GM23338 (cell line): ENCODE measurements around the gene SMIM9. TPM values are rescaled to one million over a fixed set of nuclear protein-coding genes. Genes with fewer than 3 reads are reported as not detected.

ENCODE experiments used
- ATAC-seq: fragments of 200-7000 bp; cut with Tn5 transposase; 3 replicates; pipeline ENCODE4 v1.9.1; 2020
- DNase-seq: peaks from one replicate; pipeline ENCODE4 v3.0.0-alpha.2; 2015; ENCODE audit warnings: low spot score
- H2AFZ ChIP-seq: fragments of 200-600 bp; sonication (generic); 2 replicates; pipeline ENCODE4 v1.8.0; 2016; ENCODE audit warnings: antibody characterized with exemption, mild to moderate bottlenecking, moderate library complexity
- H3F3A ChIP-seq: fragments of 200-600 bp; sonication (generic); replicated peaks from 2 replicates; pipeline ENCODE4 v1.8.0; 2017; ENCODE audit warnings: antibody characterized with exemption, mixed run types, low read depth
- H3K27ac ChIP-seq: fragments of 200-600 bp; sonication (generic); 2 replicates; pipeline ENCODE4 v1.6.1; 2016; ENCODE audit warnings: low read depth
- H3K27me3 ChIP-seq: fragments of 200-600 bp; sonication (generic); 2 replicates; pipeline ENCODE4 v1.8.0; 2016; ENCODE audit warnings: mild to moderate bottlenecking, mixed run types, moderate library complexity; ENCODE audit not compliant: insufficient read depth
- H3K36me3 ChIP-seq: fragments of 200-600 bp; sonication (generic); 2 replicates; pipeline ENCODE4 v1.8.0; 2016; ENCODE audit warnings: mild to moderate bottlenecking; ENCODE audit not compliant: insufficient read depth
- H3K4me1 ChIP-seq: fragments of 200-600 bp; sonication (generic); 2 replicates; pipeline ENCODE4 v1.8.0; 2016; ENCODE audit warnings: mild to moderate bottlenecking, moderate library complexity; ENCODE audit not compliant: insufficient read depth
- H3K4me2 ChIP-seq: fragments of 200-600 bp; sonication (generic); 2 replicates; pipeline ENCODE4 v1.7.1; 2017; ENCODE audit warnings: mixed run types
- H3K4me3 ChIP-seq: fragments of 200-600 bp; sonication (generic); 2 replicates; pipeline ENCODE4 v1.6.1; 2016; ENCODE audit warnings: mixed run types
- H3K79me2 ChIP-seq: fragments of 200-600 bp; sonication (generic); replicated peaks from 2 replicates; pipeline ENCODE4 v1.8.0; 2017; ENCODE audit warnings: mild to moderate bottlenecking; ENCODE audit not compliant: insufficient read depth
- H3K9me2 ChIP-seq: fragments of 200-600 bp; sonication (generic); 2 replicates; pipeline ENCODE4 v1.8.0; 2017; ENCODE audit not compliant: insufficient read depth
- H4K20me1 ChIP-seq: fragments of 200-600 bp; sonication (generic); replicated peaks from 2 replicates; pipeline ENCODE4 v1.8.0; 2017; ENCODE audit warnings: mild to moderate bottlenecking; ENCODE audit not compliant: insufficient read depth
- H3K27ac Mint-ChIP-seq: 2 replicates; pipeline ENCODE4 v1.8.0; 2020; ENCODE audit warnings: inconsistent platforms, mild to moderate bottlenecking, moderate library complexity, mixed read lengths
- H3K27me3 Mint-ChIP-seq: 3 replicates; pipeline ENCODE4 v1.8.0; 2022; ENCODE audit warnings: low read depth, mild to moderate bottlenecking, moderate library complexity, mixed read lengths, inconsistent platforms; ENCODE audit not compliant: insufficient read depth, poor library complexity
- H3K36me3 Mint-ChIP-seq: 3 replicates; pipeline ENCODE4 v1.8.0; 2021; ENCODE audit warnings: low read depth, mild to moderate bottlenecking, inconsistent platforms, moderate library complexity, mixed read lengths
- H3K4me1 Mint-ChIP-seq: 3 replicates; pipeline ENCODE4 v1.8.0; 2020; ENCODE audit warnings: mild to moderate bottlenecking, inconsistent platforms, mixed read lengths
- H3K4me3 Mint-ChIP-seq: 3 replicates; pipeline ENCODE4 v1.8.0; 2021; ENCODE audit warnings: moderate library complexity, mild to moderate bottlenecking, inconsistent platforms, mixed read lengths
- H3K9me3 Mint-ChIP-seq: 3 replicates; pipeline ENCODE4 v1.8.0; 2020; ENCODE audit warnings: moderate library complexity, mild to moderate bottlenecking, inconsistent platforms, mixed read lengths
- CREB1 ChIP-seq: fragments of 250-450 bp; sonication (Bioruptor Pico); IDR thresholded peaks from 2 replicates; pipeline ENCODE4 v1.5.0; 2020; ENCODE audit warnings: low read depth, mild to moderate bottlenecking, moderate library complexity
- EZH2phosphoT487 ChIP-seq: fragments of 200-600 bp; sonication (generic); IDR thresholded peaks from one replicate; pipeline ENCODE4 v1.8.1; 2018; ENCODE audit warnings: antibody characterized with exemption; ENCODE audit not compliant: unreplicated experiment
- JUNB ChIP-seq: IDR thresholded peaks from one replicate; pipeline ENCODE4 v1.6.1; 2016; ENCODE audit warnings: antibody characterized with exemption; ENCODE audit not compliant: unreplicated experiment
- NANOG ChIP-seq: IDR thresholded peaks from 2 replicates; pipeline ENCODE4 v1.6.1; 2016; ENCODE audit warnings: antibody characterized with exemption, borderline replicate concordance
- POLR2AphosphoS5 ChIP-seq: IDR thresholded peaks from 2 replicates; pipeline ENCODE4 v1.6.1; 2016; ENCODE audit warnings: antibody characterized with exemption, low read depth
- STAT1 ChIP-seq: IDR thresholded peaks from one replicate; pipeline ENCODE4 v1.6.1; 2016; ENCODE audit warnings: antibody characterized with exemption; ENCODE audit not compliant: unreplicated experiment
- ZNF331 ChIP-seq: fragments of 250-450 bp; sonication (Bioruptor Pico); IDR thresholded peaks from 2 replicates; pipeline ENCODE4 v1.5.0; 2020; ENCODE audit warnings: low read depth, mild to moderate bottlenecking, moderate library complexity
- polyA plus RNA-seq: library from polyadenylated mRNA; unstranded; fragments of >200 nt; fragmentation: Nextera tagmentation; extraction: Ambion mirVana; gene quantifications from 2 replicates; pipeline ENCODE4 v1.2.1, GENCODE V29; 2016
- total RNA-seq: library from RNA; depleted of rRNA; stranded (reverse); fragments of >200 nt; shearing (Covaris generic); gene quantifications from 2 replicates; pipeline ENCODE4 v1.2.3, GENCODE V29; 2014
- TF ChIP-seq, protein P1 (sequence below): IDR thresholded peaks from one replicate; pipeline ENCODE4 v1.6.1; 2018; ENCODE audit warnings: antibody characterized with exemption; ENCODE audit not compliant: unreplicated experiment
- TF ChIP-seq, protein P2 (sequence below): IDR thresholded peaks from 2 replicates; pipeline ENCODE4 v1.6.1; 2016; ENCODE audit warnings: antibody characterized with exemption
- TF ChIP-seq, protein P3 (sequence below), 2 experiments: fragments of 200-600 bp in 1 of 2; sonication (generic) in 1 of 2; conservative IDR thresholded peaks; 2 replicates each; pipeline versions ENCODE4 v1.5.1 to v1.6.1; 2016 to 2017; ENCODE audit warnings: antibody characterized with exemption in 2 of 2, low read depth in 2 of 2, mild to moderate bottlenecking in 2 of 2, moderate library complexity in 1 of 2
- TF ChIP-seq, protein P4 (sequence below): fragments of 250-450 bp; sonication (Bioruptor Pico); IDR thresholded peaks from 2 replicates; pipeline ENCODE4 v1.5.0; 2020; ENCODE audit warnings: mild to moderate bottlenecking, moderate library complexity

The SMIM9 gene
- total and polyA plus RNA-seq, 2 experiments from 2014 or later: not detected

DNA sequence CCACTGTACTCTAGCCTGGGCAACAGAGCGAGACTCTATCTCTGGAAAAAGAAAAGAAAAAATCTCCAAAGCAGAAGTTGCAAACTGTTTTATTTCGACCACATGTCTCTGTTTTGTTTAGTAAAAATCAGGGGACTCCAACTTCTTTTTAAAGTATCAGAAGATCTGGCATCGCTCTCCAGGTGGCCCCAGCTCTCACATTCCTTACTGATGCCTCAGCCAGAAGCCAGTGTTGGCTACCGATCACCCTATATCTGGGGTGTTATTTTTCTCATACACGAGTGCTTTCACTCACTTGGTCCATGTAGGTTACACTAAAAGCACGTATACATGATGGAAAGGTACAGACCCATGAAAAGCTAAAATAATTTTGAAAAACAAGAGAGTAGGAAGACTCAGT is 37.5 kb downstream of the SMIM9 start (continued):
- TF ChIP-seq, protein P1, sequence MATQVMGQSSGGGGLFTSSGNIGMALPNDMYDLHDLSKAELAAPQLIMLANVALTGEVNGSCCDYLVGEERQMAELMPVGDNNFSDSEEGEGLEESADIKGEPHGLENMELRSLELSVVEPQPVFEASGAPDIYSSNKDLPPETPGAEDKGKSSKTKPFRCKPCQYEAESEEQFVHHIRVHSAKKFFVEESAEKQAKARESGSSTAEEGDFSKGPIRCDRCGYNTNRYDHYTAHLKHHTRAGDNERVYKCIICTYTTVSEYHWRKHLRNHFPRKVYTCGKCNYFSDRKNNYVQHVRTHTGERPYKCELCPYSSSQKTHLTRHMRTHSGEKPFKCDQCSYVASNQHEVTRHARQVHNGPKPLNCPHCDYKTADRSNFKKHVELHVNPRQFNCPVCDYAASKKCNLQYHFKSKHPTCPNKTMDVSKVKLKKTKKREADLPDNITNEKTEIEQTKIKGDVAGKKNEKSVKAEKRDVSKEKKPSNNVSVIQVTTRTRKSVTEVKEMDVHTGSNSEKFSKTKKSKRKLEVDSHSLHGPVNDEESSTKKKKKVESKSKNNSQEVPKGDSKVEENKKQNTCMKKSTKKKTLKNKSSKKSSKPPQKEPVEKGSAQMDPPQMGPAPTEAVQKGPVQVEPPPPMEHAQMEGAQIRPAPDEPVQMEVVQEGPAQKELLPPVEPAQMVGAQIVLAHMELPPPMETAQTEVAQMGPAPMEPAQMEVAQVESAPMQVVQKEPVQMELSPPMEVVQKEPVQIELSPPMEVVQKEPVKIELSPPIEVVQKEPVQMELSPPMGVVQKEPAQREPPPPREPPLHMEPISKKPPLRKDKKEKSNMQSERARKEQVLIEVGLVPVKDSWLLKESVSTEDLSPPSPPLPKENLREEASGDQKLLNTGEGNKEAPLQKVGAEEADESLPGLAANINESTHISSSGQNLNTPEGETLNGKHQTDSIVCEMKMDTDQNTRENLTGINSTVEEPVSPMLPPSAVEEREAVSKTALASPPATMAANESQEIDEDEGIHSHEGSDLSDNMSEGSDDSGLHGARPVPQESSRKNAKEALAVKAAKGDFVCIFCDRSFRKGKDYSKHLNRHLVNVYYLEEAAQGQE: no peak
- TF ChIP-seq, protein P2, sequence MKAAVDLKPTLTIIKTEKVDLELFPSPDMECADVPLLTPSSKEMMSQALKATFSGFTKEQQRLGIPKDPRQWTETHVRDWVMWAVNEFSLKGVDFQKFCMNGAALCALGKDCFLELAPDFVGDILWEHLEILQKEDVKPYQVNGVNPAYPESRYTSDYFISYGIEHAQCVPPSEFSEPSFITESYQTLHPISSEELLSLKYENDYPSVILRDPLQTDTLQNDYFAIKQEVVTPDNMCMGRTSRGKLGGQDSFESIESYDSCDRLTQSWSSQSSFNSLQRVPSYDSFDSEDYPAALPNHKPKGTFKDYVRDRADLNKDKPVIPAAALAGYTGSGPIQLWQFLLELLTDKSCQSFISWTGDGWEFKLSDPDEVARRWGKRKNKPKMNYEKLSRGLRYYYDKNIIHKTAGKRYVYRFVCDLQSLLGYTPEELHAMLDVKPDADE: no peak
- TF ChIP-seq JUNB: no peak
- TF ChIP-seq, protein P3, sequence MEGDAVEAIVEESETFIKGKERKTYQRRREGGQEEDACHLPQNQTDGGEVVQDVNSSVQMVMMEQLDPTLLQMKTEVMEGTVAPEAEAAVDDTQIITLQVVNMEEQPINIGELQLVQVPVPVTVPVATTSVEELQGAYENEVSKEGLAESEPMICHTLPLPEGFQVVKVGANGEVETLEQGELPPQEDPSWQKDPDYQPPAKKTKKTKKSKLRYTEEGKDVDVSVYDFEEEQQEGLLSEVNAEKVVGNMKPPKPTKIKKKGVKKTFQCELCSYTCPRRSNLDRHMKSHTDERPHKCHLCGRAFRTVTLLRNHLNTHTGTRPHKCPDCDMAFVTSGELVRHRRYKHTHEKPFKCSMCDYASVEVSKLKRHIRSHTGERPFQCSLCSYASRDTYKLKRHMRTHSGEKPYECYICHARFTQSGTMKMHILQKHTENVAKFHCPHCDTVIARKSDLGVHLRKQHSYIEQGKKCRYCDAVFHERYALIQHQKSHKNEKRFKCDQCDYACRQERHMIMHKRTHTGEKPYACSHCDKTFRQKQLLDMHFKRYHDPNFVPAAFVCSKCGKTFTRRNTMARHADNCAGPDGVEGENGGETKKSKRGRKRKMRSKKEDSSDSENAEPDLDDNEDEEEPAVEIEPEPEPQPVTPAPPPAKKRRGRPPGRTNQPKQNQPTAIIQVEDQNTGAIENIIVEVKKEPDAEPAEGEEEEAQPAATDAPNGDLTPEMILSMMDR (conservative IDR thresholded peaks at IDR 0.05; ENCODE audit: low read depth in 2 of 2): no peak
- no peak for TF ChIP-seq CREB1 (CRISPR knock-in tag)
- no peak for TF ChIP-seq ZNF331 (CRISPR knock-in tag)
- TF ChIP-seq NANOG: no peak
- no peak for TF ChIP-seq STAT1

DNA sequence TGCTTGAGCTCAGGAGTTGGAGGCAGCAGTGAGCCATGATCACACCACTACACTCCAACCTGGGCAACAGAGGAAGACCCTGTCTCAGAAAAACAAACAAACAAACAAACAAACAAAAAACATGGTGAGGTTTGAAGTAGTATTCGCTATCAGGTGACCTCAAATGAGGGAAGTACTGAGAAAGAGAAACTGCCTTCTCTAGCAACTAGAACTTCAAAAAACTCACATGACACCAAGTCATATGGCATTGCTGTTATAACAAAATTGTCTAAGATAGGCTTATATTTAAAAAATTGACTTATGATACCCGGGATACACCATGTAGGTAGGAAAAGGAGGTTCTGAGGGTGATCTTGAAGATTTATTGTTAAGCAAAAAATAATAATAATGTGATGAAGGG is 39.4 kb downstream of the SMIM9 start:
- no peak overlapping the region for H3K27ac Mint-ChIP-seq
- peaks cover 21% of the 10 kb centered on the region for H3K4me1 Mint-ChIP-seq
- H2AFZ ChIP-seq: no peak overlapping the region
- no peaks in the 10 kb centered on the region for H4K20me1 ChIP-seq
- H3K9me3 Mint-ChIP-seq: no peaks in the 10 kb centered on the region
- ATAC-seq (no peak), DNase-seq (no peak)
- peaks cover 6% of the 10 kb centered on the region; the same call in 1 of the 2 replicates for H3K79me2 ChIP-seq
- no peaks in the 10 kb centered on the region for H3K9me2 ChIP-seq
- peaks cover 19% of the 10 kb centered on the region for H3K4me1 ChIP-seq
- no peaks in the 10 kb centered on the region for H3K36me3 ChIP-seq
- no peaks in the 10 kb centered on the region for H3K36me3 Mint-ChIP-seq
- no peak overlapping the region for H3K27ac ChIP-seq
- H3F3A ChIP-seq: no peaks in the 10 kb centered on the region
- no peak overlapping the region for H3K4me2 ChIP-seq
- H3K27me3 ChIP-seq: no peaks in the 10 kb centered on the region
- H3K4me3 ChIP-seq: no peak overlapping the region
- H3K4me3 Mint-ChIP-seq: no peak overlapping the region
- no peaks in the 10 kb centered on the region for H3K27me3 Mint-ChIP-seq
- TF ChIP-seq EZH2phosphoT487: no peak
- no peak for TF ChIP-seq CREB1 (CRISPR knock-in tag)
- no peak for TF ChIP-seq POLR2AphosphoS5
- TF ChIP-seq, protein P4, sequence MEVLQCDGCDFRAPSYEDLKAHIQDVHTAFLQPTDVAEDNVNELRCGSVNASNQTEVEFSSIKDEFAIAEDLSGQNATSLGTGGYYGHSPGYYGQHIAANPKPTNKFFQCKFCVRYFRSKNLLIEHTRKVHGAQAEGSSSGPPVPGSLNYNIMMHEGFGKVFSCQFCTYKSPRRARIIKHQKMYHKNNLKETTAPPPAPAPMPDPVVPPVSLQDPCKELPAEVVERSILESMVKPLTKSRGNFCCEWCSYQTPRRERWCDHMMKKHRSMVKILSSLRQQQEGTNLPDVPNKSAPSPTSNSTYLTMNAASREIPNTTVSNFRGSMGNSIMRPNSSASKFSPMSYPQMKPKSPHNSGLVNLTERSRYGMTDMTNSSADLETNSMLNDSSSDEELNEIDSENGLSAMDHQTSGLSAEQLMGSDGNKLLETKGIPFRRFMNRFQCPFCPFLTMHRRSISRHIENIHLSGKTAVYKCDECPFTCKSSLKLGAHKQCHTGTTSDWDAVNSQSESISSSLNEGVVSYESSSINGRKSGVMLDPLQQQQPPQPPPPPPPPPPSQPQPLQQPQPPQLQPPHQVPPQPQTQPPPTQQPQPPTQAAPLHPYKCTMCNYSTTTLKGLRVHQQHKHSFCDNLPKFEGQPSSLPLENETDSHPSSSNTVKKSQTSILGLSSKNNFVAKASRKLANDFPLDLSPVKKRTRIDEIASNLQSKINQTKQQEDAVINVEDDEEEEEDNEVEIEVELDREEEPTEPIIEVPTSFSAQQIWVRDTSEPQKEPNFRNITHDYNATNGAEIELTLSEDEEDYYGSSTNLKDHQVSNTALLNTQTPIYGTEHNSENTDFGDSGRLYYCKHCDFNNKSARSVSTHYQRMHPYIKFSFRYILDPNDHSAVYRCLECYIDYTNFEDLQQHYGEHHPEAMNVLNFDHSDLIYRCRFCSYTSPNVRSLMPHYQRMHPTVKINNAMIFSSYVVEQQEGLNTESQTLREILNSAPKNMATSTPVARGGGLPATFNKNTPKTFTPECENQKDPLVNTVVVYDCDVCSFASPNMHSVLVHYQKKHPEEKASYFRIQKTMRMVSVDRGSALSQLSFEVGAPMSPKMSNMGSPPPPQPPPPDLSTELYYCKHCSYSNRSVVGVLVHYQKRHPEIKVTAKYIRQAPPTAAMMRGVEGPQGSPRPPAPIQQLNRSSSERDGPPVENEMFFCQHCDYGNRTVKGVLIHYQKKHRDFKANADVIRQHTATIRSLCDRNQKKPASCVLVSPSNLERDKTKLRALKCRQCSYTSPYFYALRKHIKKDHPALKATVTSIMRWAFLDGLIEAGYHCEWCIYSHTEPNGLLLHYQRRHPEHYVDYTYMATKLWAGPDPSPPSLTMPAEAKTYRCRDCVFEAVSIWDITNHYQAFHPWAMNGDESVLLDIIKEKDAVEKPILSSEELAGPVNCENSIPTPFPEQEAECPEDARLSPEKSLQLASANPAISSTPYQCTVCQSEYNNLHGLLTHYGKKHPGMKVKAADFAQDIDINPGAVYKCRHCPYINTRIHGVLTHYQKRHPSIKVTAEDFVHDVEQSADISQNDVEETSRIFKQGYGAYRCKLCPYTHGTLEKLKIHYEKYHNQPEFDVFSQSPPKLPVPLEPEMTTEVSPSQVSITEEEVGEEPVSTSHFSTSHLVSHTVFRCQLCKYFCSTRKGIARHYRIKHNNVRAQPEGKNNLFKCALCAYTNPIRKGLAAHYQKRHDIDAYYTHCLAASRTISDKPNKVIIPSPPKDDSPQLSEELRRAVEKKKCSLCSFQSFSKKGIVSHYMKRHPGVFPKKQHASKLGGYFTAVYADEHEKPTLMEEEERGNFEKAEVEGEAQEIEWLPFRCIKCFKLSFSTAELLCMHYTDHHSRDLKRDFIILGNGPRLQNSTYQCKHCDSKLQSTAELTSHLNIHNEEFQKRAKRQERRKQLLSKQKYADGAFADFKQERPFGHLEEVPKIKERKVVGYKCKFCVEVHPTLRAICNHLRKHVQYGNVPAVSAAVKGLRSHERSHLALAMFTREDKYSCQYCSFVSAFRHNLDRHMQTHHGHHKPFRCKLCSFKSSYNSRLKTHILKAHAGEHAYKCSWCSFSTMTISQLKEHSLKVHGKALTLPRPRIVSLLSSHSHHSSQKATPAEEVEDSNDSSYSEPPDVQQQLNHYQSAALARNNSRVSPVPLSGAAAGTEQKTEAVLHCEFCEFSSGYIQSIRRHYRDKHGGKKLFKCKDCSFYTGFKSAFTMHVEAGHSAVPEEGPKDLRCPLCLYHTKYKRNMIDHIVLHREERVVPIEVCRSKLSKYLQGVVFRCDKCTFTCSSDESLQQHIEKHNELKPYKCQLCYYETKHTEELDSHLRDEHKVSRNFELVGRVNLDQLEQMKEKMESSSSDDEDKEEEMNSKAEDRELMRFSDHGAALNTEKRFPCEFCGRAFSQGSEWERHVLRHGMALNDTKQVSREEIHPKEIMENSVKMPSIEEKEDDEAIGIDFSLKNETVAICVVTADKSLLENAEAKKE (CRISPR knock-in tag): no peak
- TF ChIP-seq, protein P3 (conservative IDR thresholded peaks at IDR 0.05; ENCODE audit: low read depth in 2 of 2): no peak
